ENCODE results near the gene SMAD2.

SMAD2 gene

GRCh38 chr18:47932603-47933002, 2.1 kb upstream of the SMAD2 start:
- DNase-seq (no peak), ATAC-seq (ENCODE audit: insufficient read depth, low read depth) (no peak)
- Histone ChIP-seq H3K9ac (ENCODE audit: low read depth, low read length) (peak overlapping the region; percentile 93), H3K4me2 (ENCODE audit: insufficient read depth, low read length) (peak overlapping the region; percentile 72), H3K4me1 (ENCODE audit: insufficient read depth, low read length) (peaks cover 66% of the 10 kb centered on the region), H3K9me3 (ENCODE audit: insufficient read depth, low read length, severe bottlenecking) (no peaks in the 10 kb centered on the region), H3K79me2 (ENCODE audit: insufficient read depth, low read length) (peaks cover 28% of the 10 kb centered on the region), H3K27me3 (ENCODE audit: insufficient read depth, low read length, poor library complexity) (no peaks in the 10 kb centered on the region), H4K20me1 (ENCODE audit: insufficient read depth, low read length) (peaks cover 14% of the 10 kb centered on the region; the same call in 1 of the 2 replicates), H3K36me3 (ENCODE audit: insufficient read depth, low read length) (no peaks in the 10 kb centered on the region), H2AFZ (ENCODE audit: low read depth, low read length) (peak overlapping the region; percentile 87; the same call in 1 of the 2 replicates), H3K27ac (ENCODE audit: low read length) (peak overlapping the region; percentile 98), H3K4me3 (ENCODE audit: low read depth in 1 of 2, low read length in 2 of 2) (no peak overlapping the region)
- TF ChIP-seq EZH2 (IDR thresholded peaks at IDR 0.05; ENCODE audit: borderline replicate concordance, low read depth, low read length, severe bottlenecking), result no peak
- TF ChIP-seq CTCF (IDR thresholded peaks at IDR 0.05; ENCODE audit: borderline replicate concordance, extremely low read depth, low read length, poor library complexity, severe bottlenecking), result peak; percentile 44

DNA sequence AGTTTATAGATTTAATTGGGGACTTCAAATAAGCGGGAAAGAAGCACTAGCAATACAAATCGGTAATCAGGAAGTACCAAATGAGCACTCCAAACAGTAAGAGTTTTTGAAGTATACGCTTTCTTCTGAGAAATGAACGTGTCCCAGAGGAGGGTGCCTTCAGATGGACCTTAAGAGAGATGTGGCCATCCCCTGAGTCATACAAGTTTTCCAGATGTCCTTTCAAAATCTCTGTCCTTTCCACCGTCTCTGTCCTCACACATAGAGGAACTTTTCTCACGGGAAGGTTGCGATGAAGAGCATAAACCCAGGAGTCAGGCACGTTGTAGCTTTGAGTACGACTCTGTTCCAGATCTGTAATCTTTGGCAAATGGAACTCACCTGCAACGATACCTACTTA, 1.7 kb upstream of the SMAD2 start:
- ATAC-seq (ENCODE audit: insufficient read depth, low read depth) (no peak), DNase-seq (no peak)
- Histone ChIP-seq H4K20me1 (ENCODE audit: insufficient read depth, low read length) (peaks cover 16% of the 10 kb centered on the region), H3K27me3 (ENCODE audit: insufficient read depth, low read length, poor library complexity) (no peaks in the 10 kb centered on the region), H2AFZ (ENCODE audit: low read depth, low read length) (peak overlapping the region; percentile 87), H3K27ac (ENCODE audit: low read length) (peak overlapping the region; percentile 98), H3K4me2 (ENCODE audit: insufficient read depth, low read length) (peak overlapping the region; percentile 72), H3K9ac (ENCODE audit: low read depth, low read length) (peak overlapping the region; percentile 93), H3K4me3 (ENCODE audit: low read depth in 1 of 2, low read length in 2 of 2) (peak overlapping the region; percentile 29 to 71; a peak in 3 of 4 replicates), H3K4me1 (ENCODE audit: insufficient read depth, low read length) (peaks cover 64% of the 10 kb centered on the region), H3K79me2 (ENCODE audit: insufficient read depth, low read length) (peaks cover 31% of the 10 kb centered on the region), H3K9me3 (ENCODE audit: insufficient read depth, low read length, severe bottlenecking) (no peaks in the 10 kb centered on the region), H3K36me3 (ENCODE audit: insufficient read depth, low read length) (no peaks in the 10 kb centered on the region)
- TF ChIP-seq EZH2 (IDR thresholded peaks at IDR 0.05; ENCODE audit: borderline replicate concordance, low read depth, low read length, severe bottlenecking) (no peak), CTCF (IDR thresholded peaks at IDR 0.05; ENCODE audit: borderline replicate concordance, extremely low read depth, low read length, poor library complexity, severe bottlenecking) (no peak)

- Histone ChIP-seq H2AFZ (ENCODE audit: low read depth, low read length) (peak overlapping the region; percentile 87), H4K20me1 (ENCODE audit: insufficient read depth, low read length) (peaks cover 21% of the 10 kb centered on the region), H3K79me2 (ENCODE audit: insufficient read depth, low read length) (peaks cover 36% of the 10 kb centered on the region), H3K9ac (ENCODE audit: low read depth, low read length) (peak overlapping the region; percentile 93), H3K27me3 (ENCODE audit: insufficient read depth, low read length, poor library complexity) (no peaks in the 10 kb centered on the region), H3K4me3 (ENCODE audit: low read depth in 1 of 2, low read length in 2 of 2) (peak overlapping the region; percentile 29 to 71), H3K36me3 (ENCODE audit: insufficient read depth, low read length) (no peaks in the 10 kb centered on the region), H3K27ac (ENCODE audit: low read length) (peak overlapping the region; percentile 98), H3K4me2 (ENCODE audit: insufficient read depth, low read length) (peak overlapping the region; percentile 72), H3K4me1 (ENCODE audit: insufficient read depth, low read length) (peaks cover 64% of the 10 kb centered on the region), H3K9me3 (ENCODE audit: insufficient read depth, low read length, severe bottlenecking) (no peaks in the 10 kb centered on the region)
- TF ChIP-seq EZH2 (IDR thresholded peaks at IDR 0.05; ENCODE audit: borderline replicate concordance, low read depth, low read length, severe bottlenecking), result no peak
- TF ChIP-seq CTCF (IDR thresholded peaks at IDR 0.05; ENCODE audit: borderline replicate concordance, extremely low read depth, low read length, poor library complexity, severe bottlenecking), result peak; percentile 80
- ATAC-seq (ENCODE audit: insufficient read depth, low read depth) (peak; percentile 32), DNase-seq (peak; percentile 74)
These were observed 1.3 kb upstream of the SMAD2 start for GRCh38 chr18:47931718-47932103.
